Measurements from ENCODE around the gene IMPG2. TPM values are rescaled to one million over a fixed set of nuclear protein-coding genes. Genes with fewer than 3 reads are reported as not detected.

The IMPG2 gene
- total RNA-seq = 1 to 10 TPM in 1 of 4 donors, under 1 TPM in 2, not detected in 1; under 0.01 to 2.6 (median 0.70) TPM

GRCh38 chr3:101320475-101320874, at the start of gene IMPG2:
Gene IMPG2 (minus strand): TSS chr3:101320575. CDS start chr3:101320372, 203 bp downstream.
- no peaks in the 10 kb centered on the region for H3K36me3 ChIP-seq
- TF ChIP-seq POLR2A (IDR thresholded peaks at IDR 0.05) (no peak), CTCF (IDR thresholded peaks at IDR 0.05) (no peak)
- H3K4me3 ChIP-seq = no peak within 1 kb of the TSS
- no peaks in the 10 kb centered on the region for H3K27me3 ChIP-seq
- intact Hi-C loops (cut with DNase I; ENCODE audit: low total_unique reads) = no loop called here
- DNase-seq = no peak
- H3K27ac ChIP-seq = peak within 1 kb of the TSS in 1 of 2 donors; percentile 5
- H3K9me3 ChIP-seq = no peaks in the 10 kb centered on the region
- H3K4me1 ChIP-seq = no peaks in the 10 kb centered on the region

- Histone ChIP-seq H3K27me3 (no peaks in the 10 kb centered on the region), H3K27ac (no peak overlapping the region), H3K36me3 (no peaks in the 10 kb centered on the region), H3K4me3 (no peak overlapping the region), H3K9me3 (no peaks in the 10 kb centered on the region), H3K4me1 (no peaks in the 10 kb centered on the region)
- intact Hi-C loops (cut with DNase I; ENCODE audit: low total_unique reads) = no loop called here
- TF ChIP-seq CTCF (IDR thresholded peaks at IDR 0.05) = no peak
- no peak for TF ChIP-seq POLR2A (IDR thresholded peaks at IDR 0.05)
- no peak for DNase-seq
These were observed 42.0 kb upstream of the IMPG2 start for GRCh38 chr3:101362406-101362805.

GRCh38 chr3:101351829-101352228, 31.5 kb upstream of the IMPG2 start:
- TF ChIP-seq POLR2A (IDR thresholded peaks at IDR 0.05) = no peak
- TF ChIP-seq CTCF (IDR thresholded peaks at IDR 0.05) = no peak
- H3K9me3 ChIP-seq = no peaks in the 10 kb centered on the region
- no peak overlapping the region for H3K4me3 ChIP-seq
- H3K36me3 ChIP-seq = no peaks in the 10 kb centered on the region
- H3K4me1 ChIP-seq = peaks cover 0 to 5% of the 10 kb centered on the region in 2 donors
- no peaks in the 10 kb centered on the region for H3K27me3 ChIP-seq
- intact Hi-C loops (cut with DNase I; ENCODE audit: low total_unique reads) = no loop called here
- no peak for DNase-seq
- no peak overlapping the region for H3K27ac ChIP-seq

GRCh38 chr3:101340591-101340990, 20.2 kb upstream of the IMPG2 start:
- no peaks in the 10 kb centered on the region for H3K9me3 ChIP-seq
- intact Hi-C loops (cut with DNase I; ENCODE audit: low total_unique reads) = no loop called here
- H3K27ac ChIP-seq = no peak overlapping the region
- H3K4me3 ChIP-seq = no peak overlapping the region
- H3K4me1 ChIP-seq = no peaks in the 10 kb centered on the region
- TF ChIP-seq POLR2A (IDR thresholded peaks at IDR 0.05) (no peak), CTCF (IDR thresholded peaks at IDR 0.05) (no peak)
- H3K27me3 ChIP-seq = no peaks in the 10 kb centered on the region
- H3K36me3 ChIP-seq = no peaks in the 10 kb centered on the region
- no peak for DNase-seq

GRCh38 chr3:101333883-101334282, 13.5 kb upstream of the IMPG2 start:
- Histone ChIP-seq H3K9me3 (no peaks in the 10 kb centered on the region), H3K27me3 (no peaks in the 10 kb centered on the region), H3K36me3 (no peaks in the 10 kb centered on the region), H3K4me3 (no peak overlapping the region), H3K4me1 (no peaks in the 10 kb centered on the region), H3K27ac (no peak overlapping the region)
- intact Hi-C loops (cut with DNase I; ENCODE audit: low total_unique reads) = no loop called here
- no peak for DNase-seq
- no peak for TF ChIP-seq POLR2A (IDR thresholded peaks at IDR 0.05)
- no peak for TF ChIP-seq CTCF (IDR thresholded peaks at IDR 0.05)

Measured in uterus (tissue), 4 donors.